ENCODE results near the gene FAM110D.

Gene FAM110D

DNA sequence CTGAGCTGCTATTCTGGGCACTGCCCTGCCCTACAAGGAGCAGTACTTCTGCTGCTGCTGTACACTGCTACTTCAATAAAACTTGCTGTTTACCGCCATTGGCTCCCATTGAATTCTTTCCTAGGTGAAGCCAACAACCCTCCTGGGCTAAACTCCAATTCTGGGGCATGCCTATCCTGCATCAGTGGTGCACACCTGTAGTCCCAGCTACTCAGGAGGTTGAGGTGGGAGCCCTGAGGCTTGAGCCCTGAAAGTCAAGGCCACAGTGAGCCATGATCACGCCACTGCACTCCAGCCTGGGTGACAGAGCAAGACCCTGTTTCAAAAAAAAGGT lies 26.1 kb upstream of the FAM110D start:
- Histone ChIP-seq H3K4me3 (ENCODE audit: extremely low read depth, insufficient read depth, low read length, poor library complexity, severe bottlenecking) (no peak overlapping the region), H3K9me3 (ENCODE audit: control insufficient read depth, low read length) (no peaks in the 10 kb centered on the region), H3K4me1 (ENCODE audit: control insufficient read depth, insufficient read depth, low read length, poor library complexity, severe bottlenecking) (peaks cover 1% of the 10 kb centered on the region), H3K36me3 (ENCODE audit: control insufficient read depth, insufficient read depth, low read length) (no peaks in the 10 kb centered on the region), H3K27ac (ENCODE audit: low read depth, low read length, severe bottlenecking) (no peak overlapping the region)
- 94 to 100% methylated on average over 2 of the region's 2 CpGs for WGBS, 2 experiments (ENCODE audit: insufficient coverage in 2 of 2)

DNA sequence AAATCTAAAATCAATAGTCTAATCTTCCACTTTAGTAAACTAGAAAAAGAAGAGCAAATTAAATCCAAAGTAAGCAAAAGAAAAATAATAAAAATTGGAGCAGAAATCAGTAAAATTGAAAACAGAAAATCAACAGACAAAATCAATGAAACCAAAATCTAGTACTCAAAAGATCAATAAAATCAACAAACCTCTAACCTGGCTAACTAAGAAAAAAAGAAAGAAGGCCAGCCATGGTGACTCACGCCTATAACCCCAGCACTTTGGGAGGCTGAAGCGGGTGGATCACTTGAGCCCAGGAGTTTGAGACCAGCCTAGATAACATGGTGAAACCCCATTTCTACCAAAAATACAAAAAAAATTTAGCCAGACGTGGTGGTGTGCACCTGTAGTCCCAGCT lies 24.4 kb upstream of the FAM110D start:
- H3K27ac ChIP-seq (ENCODE audit: low read depth, low read length, severe bottlenecking), result no peak overlapping the region
- no peaks in the 10 kb centered on the region for H3K36me3 ChIP-seq (ENCODE audit: control insufficient read depth, insufficient read depth, low read length)
- no peaks in the 10 kb centered on the region for H3K4me1 ChIP-seq (ENCODE audit: control insufficient read depth, insufficient read depth, low read length, poor library complexity, severe bottlenecking)
- WGBS, 2 experiments (ENCODE audit: insufficient coverage in 2 of 2), result 60% methylated on average over 1 of the region's 3 CpGs; no CpG with 5 or more reads in 1 of the 2 experiments
- no peak overlapping the region for H3K4me3 ChIP-seq (ENCODE audit: extremely low read depth, insufficient read depth, low read length, poor library complexity, severe bottlenecking)
- no peaks in the 10 kb centered on the region for H3K9me3 ChIP-seq (ENCODE audit: control insufficient read depth, low read length)

DNA sequence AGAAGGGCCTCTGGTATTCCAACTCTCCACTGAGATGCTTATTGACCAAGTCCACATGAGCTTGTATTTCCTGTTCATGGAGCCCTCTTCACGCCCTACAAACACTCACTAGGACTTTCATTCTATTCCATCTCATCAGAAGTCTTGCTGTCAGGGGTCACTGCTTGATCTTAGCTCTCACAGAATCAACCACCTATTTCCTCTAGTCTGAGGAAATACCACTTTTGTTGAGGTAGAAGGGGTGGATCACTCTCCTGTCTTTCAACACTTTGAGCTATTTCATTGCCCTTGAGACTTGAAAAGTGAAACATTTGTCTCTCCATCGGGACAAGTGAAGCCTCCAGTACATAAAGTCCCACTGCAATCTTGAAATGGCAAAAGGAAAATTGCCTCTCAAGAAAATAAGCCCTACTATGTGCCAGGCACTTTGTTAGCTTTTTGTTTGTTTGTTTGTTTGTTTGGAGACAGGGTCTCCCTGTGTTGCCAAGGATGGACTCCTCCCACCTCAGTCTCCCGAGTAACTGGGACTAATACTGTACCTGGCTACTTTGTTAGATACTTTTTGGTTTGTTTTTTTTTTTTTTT lies 19.8 kb upstream of the FAM110D start:
- 67 to 75% methylated on average over 1 to 3 of the region's 3 CpGs for WGBS, 2 experiments (ENCODE audit: insufficient coverage in 2 of 2)
- Histone ChIP-seq H3K4me3 (ENCODE audit: extremely low read depth, insufficient read depth, low read length, poor library complexity, severe bottlenecking) (no peak overlapping the region), H3K27ac (ENCODE audit: low read depth, low read length, severe bottlenecking) (no peak overlapping the region)

DNA sequence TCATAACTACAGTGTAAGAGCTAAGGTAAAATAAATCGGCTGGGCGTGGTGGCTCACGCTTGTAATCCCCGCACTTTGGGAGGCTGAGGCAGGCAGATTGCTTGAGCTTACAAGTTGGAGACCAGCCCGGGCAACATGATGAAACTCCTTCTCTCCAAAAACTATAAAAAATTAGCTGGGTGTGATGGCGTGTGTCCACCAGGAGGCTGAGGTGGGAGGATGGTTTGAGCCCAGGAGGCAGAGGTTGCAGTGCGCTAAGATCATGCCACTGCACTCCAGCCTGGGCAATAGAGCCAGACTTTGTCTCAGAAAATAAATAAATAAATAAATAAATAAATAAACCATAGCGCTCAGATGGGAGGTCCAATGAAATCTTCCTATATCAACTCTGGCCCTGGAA lies 16.7 kb upstream of the FAM110D start:
- Histone ChIP-seq H3K4me3 (ENCODE audit: extremely low read depth, insufficient read depth, low read length, poor library complexity, severe bottlenecking) (no peak overlapping the region), H3K9me3 (ENCODE audit: control insufficient read depth, low read length) (no peaks in the 10 kb centered on the region), H3K4me1 (ENCODE audit: control insufficient read depth, insufficient read depth, low read length, poor library complexity, severe bottlenecking) (no peaks in the 10 kb centered on the region), H3K36me3 (ENCODE audit: control insufficient read depth, insufficient read depth, low read length) (no peaks in the 10 kb centered on the region), H3K27ac (ENCODE audit: low read depth, low read length, severe bottlenecking) (no peak overlapping the region)
- WGBS, 2 experiments (ENCODE audit: insufficient coverage in 2 of 2), result 96 to 98% methylated on average over 4 to 5 of the region's 8 CpGs

More for the DNA sequence above, 19.8 kb upstream of the FAM110D start:
- Histone ChIP-seq H3K9me3 (ENCODE audit: control insufficient read depth, low read length) (no peaks in the 10 kb centered on the region), H3K4me1 (ENCODE audit: control insufficient read depth, insufficient read depth, low read length, poor library complexity, severe bottlenecking) (no peaks in the 10 kb centered on the region), H3K36me3 (ENCODE audit: control insufficient read depth, insufficient read depth, low read length) (no peaks in the 10 kb centered on the region)

DNA sequence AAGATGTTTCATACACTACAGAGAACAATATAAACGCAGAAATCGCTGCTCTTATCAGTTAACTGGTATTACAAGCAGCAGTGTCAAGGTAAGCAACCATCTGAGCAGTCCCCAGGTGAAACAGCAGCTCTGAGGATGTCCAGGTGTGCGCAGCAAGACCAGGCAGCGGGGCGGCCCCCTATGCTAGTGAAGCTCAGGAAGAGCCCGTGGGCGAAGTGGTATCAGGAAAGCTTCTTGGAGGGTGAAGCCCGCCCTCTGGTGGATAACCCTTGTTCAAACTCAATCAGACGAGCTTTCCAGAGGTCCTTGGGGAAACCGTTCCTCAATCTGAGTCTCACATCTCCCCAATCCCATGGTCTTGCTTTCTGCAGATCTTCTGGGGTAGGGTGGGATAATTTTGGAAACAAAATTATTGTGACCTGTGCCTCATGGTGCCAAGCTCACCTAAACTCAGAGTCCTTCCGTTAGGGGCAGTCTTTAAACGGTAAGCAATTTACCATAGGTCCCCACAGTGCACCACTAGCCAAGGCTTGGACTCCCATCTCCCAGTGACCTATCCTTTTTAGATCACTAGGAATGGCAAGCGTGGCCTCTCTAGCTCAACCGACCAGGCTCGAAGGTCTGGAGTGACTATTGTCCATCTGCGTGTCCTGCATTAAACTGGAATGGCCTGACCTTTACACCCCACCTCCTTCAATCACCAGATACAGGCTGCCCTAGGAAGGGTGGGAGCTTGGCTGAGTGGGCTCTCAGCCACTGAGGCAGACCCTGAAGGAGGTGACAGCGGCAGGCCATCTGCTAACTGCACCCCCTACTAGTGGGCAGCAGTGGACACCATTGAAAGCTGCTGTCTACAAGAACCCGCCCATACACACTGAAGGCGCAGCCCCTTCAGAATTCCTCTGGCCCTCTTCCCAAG lies 13.6 kb upstream of the FAM110D start:
- no peak overlapping the region for H3K4me3 ChIP-seq (ENCODE audit: extremely low read depth, insufficient read depth, low read length, poor library complexity, severe bottlenecking)
- WGBS, 2 experiments (ENCODE audit: insufficient coverage in 2 of 2), result 45% methylated on average over 9 to 13 of the region's 19 CpGs

DNA sequence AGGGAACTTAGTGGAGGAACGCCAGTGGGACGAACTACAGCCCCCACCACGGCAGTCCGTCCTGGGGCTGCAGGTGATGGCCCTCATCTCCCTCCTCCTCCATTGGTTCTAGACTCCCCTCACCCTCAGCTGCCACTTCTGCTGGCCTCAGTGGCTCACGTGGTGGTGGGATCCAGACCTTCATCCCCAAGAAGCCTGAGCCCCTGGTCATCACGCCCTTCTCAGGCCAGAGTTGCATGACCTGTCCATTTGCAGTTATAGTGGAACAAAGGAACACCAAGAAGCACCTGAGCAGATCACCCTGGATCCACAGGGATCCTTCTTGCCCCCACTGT lies 13.0 kb upstream of the FAM110D start:
- H3K9me3 ChIP-seq (ENCODE audit: control insufficient read depth, low read length), result no peaks in the 10 kb centered on the region
- no peak overlapping the region for H3K27ac ChIP-seq (ENCODE audit: low read depth, low read length, severe bottlenecking)
- 44 to 56% methylated on average over 3 to 6 of the region's 6 CpGs for WGBS, 2 experiments (ENCODE audit: insufficient coverage in 2 of 2)
- H3K4me1 ChIP-seq (ENCODE audit: control insufficient read depth, insufficient read depth, low read length, poor library complexity, severe bottlenecking), result no peaks in the 10 kb centered on the region
- no peak overlapping the region for H3K4me3 ChIP-seq (ENCODE audit: extremely low read depth, insufficient read depth, low read length, poor library complexity, severe bottlenecking)
- no peaks in the 10 kb centered on the region for H3K36me3 ChIP-seq (ENCODE audit: control insufficient read depth, insufficient read depth, low read length)

More for the DNA sequence above, 13.6 kb upstream of the FAM110D start:
- H3K9me3 ChIP-seq (ENCODE audit: control insufficient read depth, low read length), result no peaks in the 10 kb centered on the region
- H3K4me1 ChIP-seq (ENCODE audit: control insufficient read depth, insufficient read depth, low read length, poor library complexity, severe bottlenecking), result no peaks in the 10 kb centered on the region
- no peak overlapping the region for H3K27ac ChIP-seq (ENCODE audit: low read depth, low read length, severe bottlenecking)
- H3K36me3 ChIP-seq (ENCODE audit: control insufficient read depth, insufficient read depth, low read length), result no peaks in the 10 kb centered on the region

DNA sequence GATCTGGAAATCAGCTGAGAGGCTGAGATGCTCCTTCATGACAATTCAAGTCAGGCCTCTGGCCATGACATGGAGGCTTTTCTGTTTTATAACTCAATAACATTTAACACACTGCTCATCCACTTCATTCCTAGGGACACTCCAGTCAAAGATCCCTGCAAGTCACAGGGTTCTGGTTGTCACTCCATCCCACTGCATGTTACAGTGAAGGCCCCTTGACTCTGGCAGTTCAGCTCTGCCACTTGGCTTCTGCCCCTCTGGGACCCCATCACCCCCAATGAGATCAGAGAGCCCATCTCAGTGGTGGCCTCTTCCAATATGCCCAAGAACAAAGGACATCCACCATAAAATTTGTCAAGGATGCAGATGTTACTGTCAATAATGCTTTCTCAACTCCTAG lies 10.0 kb upstream of the FAM110D start:
- Histone ChIP-seq H3K9me3 (ENCODE audit: control insufficient read depth, low read length) (no peaks in the 10 kb centered on the region), H3K4me1 (ENCODE audit: control insufficient read depth, insufficient read depth, low read length, poor library complexity, severe bottlenecking) (no peaks in the 10 kb centered on the region), H3K27ac (ENCODE audit: low read depth, low read length, severe bottlenecking) (no peak overlapping the region), H3K36me3 (ENCODE audit: control insufficient read depth, insufficient read depth, low read length) (no peaks in the 10 kb centered on the region), H3K4me3 (ENCODE audit: extremely low read depth, insufficient read depth, low read length, poor library complexity, severe bottlenecking) (no peak overlapping the region)

DNA sequence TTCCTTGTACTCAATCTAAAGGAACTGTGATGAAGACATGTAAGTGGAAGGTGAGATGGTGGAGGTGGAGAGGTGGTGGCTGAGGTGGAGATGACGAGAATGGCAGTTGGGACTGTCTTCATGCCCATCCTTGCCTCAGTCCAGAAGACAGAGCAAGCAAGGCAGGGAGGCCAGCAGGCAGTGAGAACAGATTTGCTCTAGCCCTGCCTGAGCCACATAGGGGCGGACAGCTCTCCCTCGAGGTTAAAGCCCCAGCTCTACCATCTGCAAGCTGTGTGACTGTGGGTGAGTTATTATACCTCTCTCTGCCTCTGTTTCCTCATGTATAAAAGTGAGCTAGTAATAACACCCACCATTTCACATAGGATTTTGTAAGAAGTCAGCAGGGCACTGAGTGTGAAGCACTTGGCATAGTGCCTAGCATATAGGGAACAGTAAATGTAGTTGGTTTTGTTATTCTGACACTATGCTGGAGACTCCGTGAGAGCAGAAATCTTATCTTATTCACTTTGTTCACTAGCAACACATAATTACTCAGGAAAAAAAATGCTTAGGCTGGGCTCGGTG lies 4.8 kb upstream of the FAM110D start:
- Histone ChIP-seq H3K4me1 (ENCODE audit: control insufficient read depth, insufficient read depth, low read length, poor library complexity, severe bottlenecking) (peaks cover 33% of the 10 kb centered on the region), H3K27ac (ENCODE audit: low read depth, low read length, severe bottlenecking) (no peak overlapping the region), H3K9me3 (ENCODE audit: control insufficient read depth, low read length) (no peaks in the 10 kb centered on the region), H3K36me3 (ENCODE audit: control insufficient read depth, insufficient read depth, low read length) (no peaks in the 10 kb centered on the region), H3K4me3 (ENCODE audit: extremely low read depth, insufficient read depth, low read length, poor library complexity, severe bottlenecking) (no peak overlapping the region)
- WGBS, 2 experiments (ENCODE audit: insufficient coverage in 2 of 2), result 80 to 83% methylated on average over 2 of the region's 5 CpGs

DNA sequence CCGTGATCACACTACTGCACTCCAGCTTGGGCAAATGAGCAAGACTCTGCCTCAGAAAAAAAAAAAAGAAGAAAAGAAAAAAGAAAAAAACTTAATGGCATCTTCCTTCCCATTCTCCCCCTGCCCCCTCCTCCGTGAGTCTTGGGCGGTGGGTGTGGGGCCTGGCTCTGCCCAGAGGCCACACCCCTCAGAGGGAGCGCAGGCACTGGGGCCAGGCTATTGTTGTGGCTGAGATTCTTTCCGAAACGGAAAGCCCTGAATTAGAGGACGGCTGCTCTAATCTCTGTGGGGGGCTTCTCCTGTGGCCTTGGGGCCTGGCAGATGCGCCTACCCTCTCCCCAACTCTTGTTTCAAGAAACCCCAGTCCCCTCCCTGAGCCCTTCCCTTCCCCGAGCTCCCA lies 4.1 kb upstream of the FAM110D start:
- Histone ChIP-seq H3K36me3 (ENCODE audit: control insufficient read depth, insufficient read depth, low read length) (no peaks in the 10 kb centered on the region), H3K27ac (ENCODE audit: low read depth, low read length, severe bottlenecking) (no peak overlapping the region), H3K4me1 (ENCODE audit: control insufficient read depth, insufficient read depth, low read length, poor library complexity, severe bottlenecking) (peaks cover 40% of the 10 kb centered on the region), H3K4me3 (ENCODE audit: extremely low read depth, insufficient read depth, low read length, poor library complexity, severe bottlenecking) (no peak overlapping the region), H3K9me3 (ENCODE audit: control insufficient read depth, low read length) (no peaks in the 10 kb centered on the region)
- WGBS, 2 experiments (ENCODE audit: insufficient coverage in 2 of 2), result 10 to 41% methylated on average over 3 to 5 of the region's 9 CpGs

DNA sequence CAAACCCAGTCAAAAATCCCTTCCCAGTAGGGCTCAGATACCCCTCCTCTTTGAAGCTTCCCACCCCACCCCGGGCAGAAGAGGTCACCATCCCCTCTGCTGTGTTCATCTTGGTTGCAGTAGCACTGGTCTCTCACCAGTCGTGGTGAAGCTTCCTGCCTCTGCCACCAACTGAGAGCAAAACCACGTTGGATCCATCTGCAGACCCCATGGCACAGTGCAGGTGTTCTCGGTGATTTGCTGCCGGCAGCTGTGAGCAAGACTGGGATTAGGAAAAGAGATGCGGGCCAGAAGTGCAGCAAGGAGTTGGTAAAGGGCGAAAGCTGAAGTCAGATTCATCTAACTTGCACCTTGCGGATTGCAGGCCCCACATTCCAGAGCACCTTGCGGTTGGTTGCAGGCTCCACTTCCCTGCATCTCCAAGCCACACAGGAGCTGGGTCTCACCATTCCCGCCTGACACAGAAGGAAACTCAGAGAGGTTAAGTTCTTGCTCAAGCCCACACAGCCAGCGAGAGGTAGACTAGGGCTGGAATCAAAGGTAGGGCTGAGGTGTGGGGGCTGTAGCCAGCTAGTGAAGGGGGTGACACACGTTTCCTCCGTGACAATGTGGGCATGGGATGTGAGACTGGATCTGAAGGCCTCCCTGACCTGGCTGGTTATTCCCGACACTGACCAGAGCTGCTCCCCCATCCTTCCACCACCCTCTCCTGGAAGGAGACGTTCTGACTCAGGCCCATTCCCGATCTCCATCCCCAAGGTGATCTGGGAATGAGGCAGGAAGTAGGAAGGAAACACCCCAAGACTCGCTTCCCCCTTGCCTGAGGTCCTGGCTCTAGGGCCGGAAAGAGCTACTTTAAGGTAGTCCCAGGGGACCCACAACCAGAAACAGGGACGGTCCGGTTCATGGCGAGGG lies 3.3 kb upstream of the FAM110D start:
- Histone ChIP-seq H3K4me3 (ENCODE audit: extremely low read depth, insufficient read depth, low read length, poor library complexity, severe bottlenecking) (no peak overlapping the region), H3K27ac (ENCODE audit: low read depth, low read length, severe bottlenecking) (no peak overlapping the region), H3K36me3 (ENCODE audit: control insufficient read depth, insufficient read depth, low read length) (no peaks in the 10 kb centered on the region), H3K4me1 (ENCODE audit: control insufficient read depth, insufficient read depth, low read length, poor library complexity, severe bottlenecking) (peaks cover 45% of the 10 kb centered on the region), H3K9me3 (ENCODE audit: control insufficient read depth, low read length) (no peaks in the 10 kb centered on the region)
- WGBS, 2 experiments (ENCODE audit: insufficient coverage in 2 of 2), result 24 to 30% methylated on average over 17 to 21 of the region's 21 CpGs
